Occipital lobe (tissue), 2 donors: ENCODE data around the gene LDHAL6B. TPM values are rescaled to one million over a fixed set of nuclear protein-coding genes. Genes with fewer than 3 reads are reported as not detected.

Source experiments
- DNase-seq: peaks from one replicate; lab custom pipeline; 2025; lab: John Stamatoyannopoulos, UW
- total RNA-seq: library from RNA; depleted of rRNA; stranded (reverse); fragments of >200 nt; gene quantifications from one replicate; pipeline ENCODE4 v1.2.3, GENCODE V29; 2014

LDHAL6B gene
- total RNA-seq, 1 donor from 2014 or later = not detected

DNA sequence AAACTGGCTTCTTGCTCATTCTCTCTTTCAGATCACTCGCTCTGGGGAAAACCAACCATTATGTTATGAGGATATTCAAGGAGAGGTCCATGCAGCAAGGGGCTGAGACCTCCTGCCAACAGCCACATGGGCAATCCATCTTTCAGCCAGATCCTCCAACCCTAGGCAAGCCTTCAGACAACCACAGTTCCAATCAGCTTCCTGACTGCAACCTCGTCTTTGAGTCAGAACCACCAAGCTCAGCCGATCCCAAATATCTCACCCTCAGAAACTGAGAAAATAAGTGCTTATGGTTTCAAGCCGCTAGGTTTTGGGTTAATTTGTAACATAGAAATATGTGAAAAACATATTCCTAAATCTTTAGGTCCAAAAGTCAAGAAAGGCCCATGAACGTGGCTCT is 10.3 kb downstream of the LDHAL6B start:
- DNase-seq = no peak

DNA sequence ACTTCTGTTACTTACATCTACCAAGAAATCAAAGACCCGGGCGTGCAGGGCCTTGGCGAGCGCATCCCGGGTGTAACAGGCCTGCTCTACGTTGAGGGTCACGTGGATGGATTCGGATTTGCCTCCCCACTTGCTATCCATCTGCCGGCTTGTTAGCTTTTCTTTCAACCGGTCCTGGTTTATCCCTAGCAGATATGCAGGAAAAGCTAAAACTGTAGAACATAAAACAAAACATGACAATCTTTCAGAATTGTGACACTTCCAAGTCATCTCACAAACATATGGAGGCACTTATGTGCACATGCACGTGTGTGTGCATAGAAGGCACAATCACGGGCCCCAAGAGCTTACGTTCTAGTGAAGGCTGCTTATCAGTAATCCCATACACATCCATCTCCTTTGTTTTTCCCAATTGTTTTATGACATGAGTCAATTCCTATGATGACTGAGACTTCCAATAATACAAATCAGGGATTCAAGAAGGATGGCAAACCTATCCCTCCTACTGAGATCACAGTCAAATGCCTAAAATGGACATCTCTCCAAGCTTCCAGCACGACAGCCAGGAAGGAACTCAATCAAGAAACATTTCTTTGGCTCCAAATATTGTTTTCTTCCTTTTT is 11.3 kb downstream of the LDHAL6B start:
- DNase-seq = no peak

DNA sequence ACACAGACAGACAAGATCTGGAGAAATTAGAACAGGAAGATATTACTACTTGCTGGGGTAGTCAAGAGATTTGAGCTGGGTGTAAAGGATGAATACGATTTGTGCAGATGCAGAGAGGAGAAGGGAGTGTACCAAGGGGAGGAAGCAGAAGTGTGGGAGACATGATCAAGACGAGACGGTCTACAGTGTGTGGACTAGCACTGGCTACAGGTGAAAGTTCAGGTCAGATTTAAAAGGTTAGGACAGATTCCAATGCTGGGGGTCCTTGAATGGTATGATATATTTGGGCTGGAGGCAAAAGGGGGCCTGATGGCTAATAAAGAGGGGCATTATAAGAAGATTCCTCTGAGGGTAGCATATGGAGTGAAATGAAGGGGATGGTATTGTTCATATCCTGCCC is 12.1 kb downstream of the LDHAL6B start:
- DNase-seq = no peak

DNA sequence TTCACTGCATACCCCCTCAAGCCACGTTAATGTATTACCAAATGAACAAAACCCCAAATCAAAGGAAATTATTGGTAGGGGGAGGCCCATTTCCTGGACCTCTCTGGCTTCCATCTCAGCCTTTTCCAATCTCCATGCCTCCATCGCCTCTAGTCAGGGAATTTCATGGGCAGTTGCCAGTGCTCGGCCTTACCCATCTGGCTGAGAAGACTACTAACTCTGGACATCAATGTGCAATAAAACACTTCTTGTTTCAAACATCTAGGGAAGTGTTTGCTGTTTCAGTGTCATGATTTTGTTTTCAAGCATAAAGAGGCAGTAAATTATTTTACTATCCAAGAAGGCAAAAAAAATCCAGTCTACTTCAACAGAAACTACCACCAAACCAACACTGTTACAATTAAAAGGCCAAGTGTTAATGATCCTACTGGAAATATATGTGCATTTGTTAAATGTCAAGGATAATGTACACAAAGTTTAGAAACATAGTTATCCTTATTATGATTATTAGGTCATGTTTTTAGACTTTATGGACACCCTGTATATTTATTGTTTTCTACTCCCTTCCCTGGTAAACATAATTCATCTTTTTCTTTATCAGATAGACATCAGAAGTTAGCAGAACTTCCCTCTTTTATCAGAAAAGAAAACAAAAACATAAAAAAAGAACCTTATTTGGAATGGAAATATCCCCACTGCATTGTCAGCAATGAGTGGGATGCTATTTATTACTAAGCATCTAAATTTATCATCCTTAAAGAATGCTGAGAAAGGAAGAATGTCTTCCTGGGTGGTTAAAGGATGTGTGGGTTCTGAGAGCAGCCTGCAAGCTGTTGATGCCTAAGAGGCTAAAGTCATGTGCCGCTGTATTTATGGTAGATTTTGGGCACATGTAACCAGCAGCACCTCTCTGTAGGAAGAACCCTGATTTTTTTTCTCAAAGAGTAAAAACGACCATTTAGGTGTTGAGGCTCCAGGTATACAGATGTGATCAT is 15.2 kb downstream of the LDHAL6B start:
- peak; percentile 5 for DNase-seq

DNA sequence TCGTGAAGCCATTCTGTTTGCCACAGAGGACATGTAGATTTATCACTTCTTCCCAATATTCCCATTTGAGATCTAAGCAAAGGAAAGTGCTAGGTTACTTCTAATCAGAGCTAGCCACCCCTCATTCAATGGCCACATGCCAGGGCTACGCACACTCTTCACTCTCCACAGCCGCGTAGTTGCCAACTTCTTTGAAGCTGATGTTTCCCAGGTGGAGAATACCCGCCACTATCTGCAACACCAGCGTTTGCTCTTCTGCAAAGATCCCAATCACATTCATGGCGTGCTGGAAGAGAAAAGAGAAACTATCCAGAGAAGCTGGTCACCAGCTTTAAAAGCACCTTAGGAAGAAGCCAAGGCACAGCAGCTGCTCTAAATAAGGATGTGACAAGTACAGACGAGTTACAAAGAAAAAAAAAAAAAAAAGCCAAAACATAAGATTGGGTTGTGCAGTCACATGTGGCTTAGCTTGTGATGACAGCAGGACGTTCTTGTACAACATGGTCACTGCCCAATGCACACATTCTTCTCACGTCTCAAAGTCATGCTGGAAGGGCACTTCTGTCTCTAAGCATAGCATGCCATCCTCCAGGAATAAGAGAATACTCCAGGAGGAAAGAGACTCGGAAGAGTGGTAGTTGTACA is 16.4 kb downstream of the LDHAL6B start:
- no peak for DNase-seq

- no peak for DNase-seq
These were observed 17.1 kb downstream of the LDHAL6B start for GRCh38 chr15:59223736-59224135.

- no peak for DNase-seq
These were observed 17.8 kb downstream of the LDHAL6B start for GRCh38 chr15:59224474-59224873.

DNA sequence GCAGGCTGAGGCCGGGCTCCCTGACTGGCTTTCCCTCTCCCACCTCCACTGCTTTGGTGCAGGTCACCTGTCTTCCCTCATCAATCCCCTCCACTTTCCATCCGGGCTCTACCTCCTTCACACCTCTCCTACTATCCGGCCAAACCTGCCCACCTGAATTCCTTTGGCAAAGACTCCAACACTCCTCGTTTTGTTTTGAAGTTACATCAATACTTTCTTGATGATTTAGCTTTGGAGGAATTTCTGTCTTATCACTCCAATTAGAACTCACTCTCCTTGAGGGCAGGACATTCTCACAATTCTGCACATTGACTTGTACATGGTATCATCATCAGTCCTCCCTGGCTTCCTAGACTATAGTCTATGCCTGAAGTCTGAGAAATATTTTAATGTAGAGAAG is 20.4 kb downstream of the LDHAL6B start:
- DNase-seq = no peak

- no peak for DNase-seq
These were observed 22.4 kb downstream of the LDHAL6B start for GRCh38 chr15:59229015-59229414.

- no peak for DNase-seq
These were observed 22.8 kb downstream of the LDHAL6B start for GRCh38 chr15:59229453-59229852.

DNA sequence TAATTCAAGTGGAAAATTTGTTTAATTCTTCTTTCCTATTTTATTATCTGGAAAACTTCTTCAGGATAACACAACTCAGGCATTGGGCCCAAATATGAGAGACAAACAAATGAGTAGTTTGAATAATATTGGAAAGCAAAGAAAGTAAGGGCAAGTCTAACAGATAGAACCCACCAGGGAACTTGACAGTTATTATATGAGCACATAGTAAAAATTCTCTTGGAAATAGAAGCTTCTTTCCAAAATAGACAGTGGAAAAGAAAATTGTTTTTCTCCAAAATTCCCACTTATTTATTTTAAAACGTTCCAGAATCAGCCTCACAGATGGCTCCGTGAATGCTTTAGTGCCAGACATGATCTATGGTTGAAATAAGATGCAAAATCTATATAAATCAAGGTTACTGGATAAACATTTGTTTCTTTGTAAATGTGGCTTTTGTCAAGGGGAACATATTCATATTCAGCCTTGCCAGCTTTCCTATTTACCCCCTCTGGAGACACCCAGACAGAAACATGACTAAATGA is 23.9 kb downstream of the LDHAL6B start:
- DNase-seq = no peak

- DNase-seq = no peak
These were observed 25.8 kb downstream of the LDHAL6B start for GRCh38 chr15:59232476-59232875.

DNA sequence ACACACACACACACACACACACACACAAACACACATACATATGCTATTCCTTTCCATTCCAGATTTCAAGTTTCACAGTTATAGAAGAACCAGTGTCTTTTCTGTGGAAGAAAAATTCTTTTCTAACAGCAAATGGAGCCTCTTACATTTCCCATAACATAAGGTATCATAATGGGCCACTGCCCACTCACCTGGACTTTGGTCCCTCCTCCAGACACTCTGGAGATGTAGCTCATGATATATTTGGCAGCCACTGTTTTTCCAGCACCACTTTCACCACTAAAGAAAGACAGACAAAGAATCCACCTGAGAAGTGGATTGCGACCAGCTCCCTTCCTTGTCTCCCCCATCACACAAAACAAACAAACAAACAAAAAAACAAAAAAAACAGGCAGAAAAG is 29.8 kb downstream of the LDHAL6B start:
- DNase-seq = no peak

DNA sequence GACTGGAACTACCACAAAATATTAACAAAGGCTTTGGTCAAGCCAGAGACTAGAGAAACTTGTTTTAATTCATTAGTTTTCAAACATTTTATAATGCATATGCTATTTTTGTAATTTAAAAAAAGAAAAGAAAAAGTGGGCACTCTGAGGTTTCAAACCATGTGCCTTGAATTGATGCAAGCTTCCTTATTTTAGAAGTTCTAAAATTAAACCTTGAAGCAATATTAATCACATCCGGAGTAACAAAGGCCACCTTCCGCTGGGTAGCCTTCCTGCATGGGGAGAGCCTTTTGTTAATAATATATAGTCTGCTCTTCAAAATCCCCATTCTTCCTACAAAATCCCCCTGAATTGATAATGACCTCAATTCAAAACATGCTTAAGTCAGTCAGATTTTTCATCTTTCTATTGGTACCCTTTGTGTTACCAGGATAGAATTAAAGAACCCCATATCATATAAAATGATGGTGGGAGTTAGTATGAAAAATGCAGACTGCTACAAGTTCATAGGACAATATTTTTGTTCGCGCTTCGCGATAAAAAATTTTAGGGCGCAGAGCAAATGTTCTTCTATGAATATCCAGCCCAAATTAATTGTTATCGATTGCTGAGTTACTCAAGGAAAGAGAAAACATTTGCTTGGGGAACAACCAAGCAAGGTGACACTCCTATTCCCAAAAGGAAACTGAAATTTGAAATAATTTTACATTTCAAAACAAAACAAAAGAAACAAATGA is 30.6 kb downstream of the LDHAL6B start:
- DNase-seq = no peak

- DNase-seq = no peak
These were observed 31.3 kb downstream of the LDHAL6B start for GRCh38 chr15:59237924-59238331.

GRCh38 chr15:59240036-59240435 is 33.4 kb downstream of the LDHAL6B start:
- DNase-seq = no peak

GRCh38 chr15:59242649-59243048 is 36.0 kb downstream of the LDHAL6B start:
- no peak for DNase-seq

DNA sequence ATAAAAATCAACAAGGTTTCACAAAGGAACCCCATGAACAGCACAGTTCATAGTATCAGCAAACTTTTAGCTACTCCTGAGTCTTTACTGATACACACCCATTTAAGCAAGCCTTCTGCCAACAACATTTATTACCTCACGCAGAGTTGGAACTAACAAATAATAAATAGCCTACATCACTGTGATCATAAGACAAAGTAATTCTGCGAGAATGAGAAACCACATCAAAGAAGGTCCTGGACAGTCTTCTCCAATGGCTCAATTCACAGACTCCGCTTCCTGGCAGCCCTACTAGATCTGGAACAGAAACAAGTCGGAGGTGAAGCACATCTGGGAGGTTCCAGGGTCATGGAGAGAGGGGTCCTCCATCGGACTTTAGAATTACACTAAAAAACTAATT is 37.0 kb downstream of the LDHAL6B start:
- no peak for DNase-seq

- DNase-seq = no peak
These were observed 37.7 kb downstream of the LDHAL6B start for GRCh38 chr15:59244337-59244736.

- no peak for DNase-seq
These were observed 38.9 kb downstream of the LDHAL6B start for GRCh38 chr15:59245559-59245958.

- peak; percentile 3 for DNase-seq
These were observed 40.7 kb downstream of the LDHAL6B start for GRCh38 chr15:59247364-59247763.
